Cardiac fibroblast (primary cell): Measurements from ENCODE around the gene BBS4.
"Not testable (repeated sequence)": the region's sequence is repeated elsewhere in the genome, so short reads cannot be mapped to it uniquely, and the experiment has no call there.

Experiments
- DNase-seq, 2 donors: peaks; one replicate each; pipeline versions ENCODE4 v3.0.0 to v3.0.0-alpha.2; 2010; ENCODE audit warnings: low read depth in 2 of 2
- H3K4me3 ChIP-seq, 2 donors: replicated peaks in 1 of 2; 1 replicate in 1 of 2; 2 replicates in 1 of 2; pipeline ENCODE4 v1.5.1; 2011; ENCODE audit warnings: low read depth in 2 of 2, low read length in 2 of 2, mild to moderate bottlenecking in 2 of 2, moderate library complexity in 1 of 2
- TF ChIP-seq, protein P1 (sequence below): IDR thresholded peaks from one replicate; pipeline ENCODE4 v1.5.1; 2011; ENCODE audit warnings: low read depth, mild to moderate bottlenecking, low read length, inconsistent platforms

The BBS4 gene

DNA sequence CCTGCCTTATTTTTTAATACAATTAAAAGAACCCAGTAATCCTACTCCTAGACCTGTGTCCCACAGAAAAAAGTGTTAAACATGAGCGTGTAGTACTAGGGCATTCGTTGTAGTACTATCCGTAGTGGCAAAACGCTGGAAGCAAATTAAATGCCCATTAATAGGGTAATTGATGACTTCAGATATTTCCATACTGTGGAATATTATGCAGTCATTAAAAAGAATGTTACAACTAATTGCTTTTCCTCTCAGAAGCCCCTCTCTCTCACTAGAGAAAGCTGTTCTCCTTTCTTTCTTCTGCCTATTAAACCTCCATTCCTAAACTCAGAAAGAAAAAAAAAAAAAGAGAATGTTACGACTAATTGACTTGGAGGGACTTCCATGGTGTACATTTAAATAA lies 2.7 kb downstream of the BBS4 start:
- no peak for DNase-seq
- H3K4me3 ChIP-seq = no peak overlapping the region
- TF ChIP-seq, protein P1, sequence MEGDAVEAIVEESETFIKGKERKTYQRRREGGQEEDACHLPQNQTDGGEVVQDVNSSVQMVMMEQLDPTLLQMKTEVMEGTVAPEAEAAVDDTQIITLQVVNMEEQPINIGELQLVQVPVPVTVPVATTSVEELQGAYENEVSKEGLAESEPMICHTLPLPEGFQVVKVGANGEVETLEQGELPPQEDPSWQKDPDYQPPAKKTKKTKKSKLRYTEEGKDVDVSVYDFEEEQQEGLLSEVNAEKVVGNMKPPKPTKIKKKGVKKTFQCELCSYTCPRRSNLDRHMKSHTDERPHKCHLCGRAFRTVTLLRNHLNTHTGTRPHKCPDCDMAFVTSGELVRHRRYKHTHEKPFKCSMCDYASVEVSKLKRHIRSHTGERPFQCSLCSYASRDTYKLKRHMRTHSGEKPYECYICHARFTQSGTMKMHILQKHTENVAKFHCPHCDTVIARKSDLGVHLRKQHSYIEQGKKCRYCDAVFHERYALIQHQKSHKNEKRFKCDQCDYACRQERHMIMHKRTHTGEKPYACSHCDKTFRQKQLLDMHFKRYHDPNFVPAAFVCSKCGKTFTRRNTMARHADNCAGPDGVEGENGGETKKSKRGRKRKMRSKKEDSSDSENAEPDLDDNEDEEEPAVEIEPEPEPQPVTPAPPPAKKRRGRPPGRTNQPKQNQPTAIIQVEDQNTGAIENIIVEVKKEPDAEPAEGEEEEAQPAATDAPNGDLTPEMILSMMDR = no peak

DNA sequence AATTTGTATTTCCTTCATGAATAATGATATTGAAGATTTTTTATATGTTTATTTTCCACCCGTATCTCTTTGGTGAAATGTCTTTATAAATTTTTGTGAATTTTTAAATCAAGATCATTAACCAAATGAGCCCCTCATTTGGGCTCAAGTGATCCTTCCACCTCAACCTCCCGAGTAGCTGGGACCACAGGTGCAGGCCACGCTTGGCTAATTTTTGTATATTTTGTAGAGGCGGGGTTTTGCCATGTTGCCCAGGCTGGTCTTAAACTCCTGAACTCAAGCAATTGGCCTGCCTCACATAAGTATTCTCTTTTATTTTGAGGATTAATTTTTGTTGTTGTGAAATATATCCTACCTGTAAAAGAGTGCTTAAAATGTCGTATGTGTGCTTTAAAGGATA lies 4.9 kb downstream of the BBS4 start:
- TF ChIP-seq, protein P1 = no peak

DNA sequence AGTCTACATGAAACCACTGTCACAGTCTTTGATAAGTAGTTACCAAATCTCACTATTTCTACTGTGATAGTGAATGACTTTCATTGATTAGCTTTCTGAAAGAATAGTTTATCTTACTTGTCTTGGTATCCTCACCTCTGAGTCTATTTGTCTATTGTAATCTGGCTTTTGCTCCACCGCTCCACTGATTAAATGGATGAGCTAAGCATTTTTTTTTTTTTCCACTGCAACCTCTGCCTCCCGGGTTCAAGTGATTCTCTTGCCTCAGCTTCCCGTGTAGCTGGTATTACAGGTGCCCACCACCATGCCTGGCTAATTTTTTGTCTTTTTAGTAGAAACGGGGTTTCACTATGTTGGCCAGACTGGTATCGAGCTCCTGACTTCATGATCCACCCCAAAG lies 12.9 kb downstream of the BBS4 start:
- TF ChIP-seq, protein P1 = no peak
- DNase-seq = no peak

More for the DNA sequence above, 4.9 kb downstream of the BBS4 start:
- DNase-seq = no peak
- H3K4me3 ChIP-seq = no peak overlapping the region

DNA sequence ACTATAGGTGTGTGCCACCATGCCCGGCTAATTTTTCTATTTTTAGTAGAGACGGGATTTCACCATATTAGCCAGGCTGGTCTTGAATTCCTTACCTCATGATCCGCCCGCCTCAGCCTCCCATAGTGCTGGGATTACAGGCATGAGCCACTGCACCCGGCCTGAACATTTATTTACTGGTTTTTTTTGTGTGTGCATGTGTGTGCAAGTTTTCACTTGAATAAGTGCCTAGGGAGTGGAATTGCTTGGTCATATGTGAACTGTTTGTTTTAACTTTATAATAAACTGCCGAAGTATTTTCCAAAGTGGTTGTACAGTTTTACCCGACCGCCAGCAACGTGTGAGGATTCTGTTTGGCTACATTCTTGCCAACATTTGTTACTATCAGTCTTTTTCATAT lies 14.1 kb downstream of the BBS4 start:
- TF ChIP-seq, protein P1 = no peak
- H3K4me3 ChIP-seq = no peak overlapping the region
- no peak for DNase-seq

More for the DNA sequence above, 12.9 kb downstream of the BBS4 start:
- no peak overlapping the region for H3K4me3 ChIP-seq

DNA sequence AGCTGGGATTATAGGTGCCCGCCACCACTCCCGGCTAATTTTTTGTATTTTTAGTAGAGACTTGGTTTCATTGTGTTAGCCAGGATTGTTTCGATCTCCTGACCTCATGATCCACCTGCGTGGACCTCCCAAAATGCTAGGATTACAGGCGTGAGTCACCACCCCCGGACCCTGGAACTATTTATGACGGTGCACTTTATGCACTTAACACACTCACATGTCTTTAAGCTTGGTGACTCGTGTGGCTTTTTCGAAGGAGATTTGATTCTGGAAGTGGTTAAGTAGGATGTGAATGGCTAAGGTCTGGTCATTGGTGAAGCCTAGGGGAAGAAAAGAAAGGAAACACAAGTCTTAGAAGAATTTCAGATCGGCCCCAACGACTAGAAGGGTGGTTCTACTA lies 20.3 kb downstream of the BBS4 start:
- H3K4me3 ChIP-seq = no peak overlapping the region
- TF ChIP-seq, protein P1 = no peak
- no peak for DNase-seq

DNA sequence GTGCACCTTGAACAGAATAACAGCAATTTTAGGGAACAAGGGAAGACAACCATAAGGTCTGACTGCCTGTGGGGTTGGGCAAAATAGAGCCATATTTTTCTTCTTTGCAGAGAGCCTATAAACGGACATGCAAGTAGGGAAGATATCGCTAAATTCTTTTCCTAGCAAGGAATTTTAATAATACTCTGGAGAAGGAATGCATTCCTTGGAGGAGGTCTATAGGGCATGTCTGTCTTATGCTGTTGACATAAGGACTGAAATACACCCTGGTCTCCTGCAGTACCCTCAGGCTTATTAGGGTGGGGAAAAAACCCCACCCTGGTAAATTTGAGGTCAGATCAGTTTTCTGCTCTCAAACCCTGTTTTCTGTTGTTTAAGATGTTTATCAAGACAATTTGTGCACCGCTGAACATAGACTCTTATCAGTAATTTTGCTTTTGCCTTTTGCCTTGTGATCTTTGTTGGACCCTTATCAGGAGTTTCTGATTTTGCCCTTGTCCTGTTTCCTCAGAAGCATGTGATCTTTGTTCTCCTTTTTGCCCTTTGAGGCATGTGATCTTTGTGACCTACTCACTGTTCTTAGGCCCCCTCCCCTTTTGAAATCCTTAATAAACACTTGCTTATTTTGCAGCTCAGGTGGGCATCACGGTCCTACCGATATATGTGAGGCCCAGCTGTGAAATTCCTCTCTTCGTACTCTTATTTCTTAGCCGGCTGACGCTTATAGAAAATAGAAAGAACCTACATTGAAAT lies 22.7 kb downstream of the BBS4 start:
- not testable (repeated sequence) for DNase-seq, H3K4me3 ChIP-seq

DNA sequence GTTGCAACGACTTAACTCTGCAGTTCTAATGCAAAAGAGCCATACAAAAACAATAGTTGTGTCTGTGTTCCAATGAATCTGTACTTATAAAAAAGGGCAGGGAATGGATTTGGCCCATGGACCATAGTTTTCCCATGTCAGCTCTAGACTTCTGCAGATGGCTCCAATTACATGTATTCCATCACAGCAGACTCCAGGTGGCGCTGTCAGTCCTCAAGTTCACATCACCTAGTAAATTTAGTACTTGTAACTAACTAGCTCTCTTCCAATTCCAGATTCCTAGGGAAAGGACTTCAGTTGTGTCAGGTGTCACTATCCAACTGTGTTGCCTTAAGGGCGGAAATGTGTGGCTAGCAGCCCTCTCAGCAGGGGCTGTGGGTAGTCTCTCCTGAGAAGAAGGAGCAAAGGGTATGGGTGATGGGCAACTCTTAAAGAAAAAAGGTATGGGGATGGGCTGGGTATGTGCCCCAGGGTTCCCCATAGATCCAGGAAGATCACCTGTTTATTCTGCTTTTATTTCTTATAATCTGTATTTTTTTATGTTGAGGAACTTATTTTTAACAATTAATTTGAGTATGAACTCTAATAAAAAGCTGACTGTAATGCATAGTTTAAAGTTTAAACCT lies 36.2 kb downstream of the BBS4 start:
- H3K4me3 ChIP-seq = no peak overlapping the region
- DNase-seq = peak; percentile 83 to 86
- TF ChIP-seq, protein P1 = peak; percentile 71
